ENCODE measurements around the gene ZNF93.
"Not testable (repeated sequence)": the region's sequence is repeated elsewhere in the genome, so short reads cannot be mapped to it uniquely, and the experiment has no call there.

Gene ZNF93

DNA sequence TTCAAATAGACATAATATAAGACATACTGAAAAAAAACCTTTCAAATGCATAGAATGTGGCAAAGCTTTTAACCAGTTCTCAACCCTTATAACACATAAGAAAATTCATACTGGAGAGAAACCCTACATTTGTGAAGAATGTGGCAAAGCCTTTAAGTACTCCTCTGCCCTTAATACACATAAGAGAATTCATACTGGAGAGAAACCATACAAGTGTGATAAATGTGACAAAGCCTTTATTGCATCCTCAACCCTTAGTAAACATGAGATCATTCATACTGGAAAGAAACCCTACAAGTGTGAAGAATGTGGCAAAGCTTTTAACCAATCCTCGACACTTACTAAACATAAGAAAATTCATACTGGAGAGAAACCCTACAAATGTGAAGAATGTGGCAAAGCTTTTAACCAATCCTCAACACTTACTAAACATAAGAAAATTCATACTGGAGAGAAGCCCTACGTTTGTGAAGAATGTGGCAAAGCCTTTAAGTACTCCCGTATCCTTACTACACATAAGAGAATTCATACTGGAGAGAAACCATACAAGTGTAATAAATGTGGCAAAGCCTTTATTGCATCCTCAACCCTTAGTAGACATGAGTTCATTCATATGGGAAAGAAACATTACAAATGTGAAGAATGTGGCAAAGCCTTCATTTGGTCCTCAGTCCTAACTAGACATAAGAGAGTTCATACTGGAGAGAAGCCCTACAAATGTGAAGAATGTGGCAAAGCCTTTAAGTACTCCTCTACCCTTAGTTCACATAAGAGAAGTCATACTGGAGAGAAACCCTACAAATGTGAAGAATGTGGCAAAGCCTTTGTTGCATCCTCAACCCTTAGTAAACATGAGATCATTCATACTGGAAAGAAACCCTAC, 32.9 kb downstream of the ZNF93 start:
- DNase-seq; POLR2A ChIA-PET; CTCF ChIA-PET; H3K27ac ChIP-seq (ENCODE audit: insufficient read depth in 1 of 2, low read depth in 1 of 2, low read length in 2 of 2, poor library complexity in 1 of 2, severe bottlenecking in 2 of 2); H3K4me1 ChIP-seq (ENCODE audit: control extremely low read depth in 1 of 4, control insufficient read depth in 4 of 4, insufficient read depth in 4 of 4, low read length in 3 of 4); H3K27me3 ChIP-seq (replicated peaks in 2 of 5; ENCODE audit: control insufficient read depth in 4 of 5, insufficient read depth in 5 of 5, low read length in 4 of 5): not testable (repeated sequence)
- 100% methylated on average over 1 of the region's 3 CpGs for WGBS (ENCODE audit: insufficient coverage)
- peaks cover 19 to 72% (median 42%) of the 10 kb centered on the region in 5 experiments for H3K9me3 ChIP-seq (ENCODE audit: control extremely low read depth in 1 of 5, control insufficient read depth in 4 of 5, insufficient read depth in 2 of 5, low read depth in 1 of 5, low read length in 4 of 5)
- peaks cover 7 to 51% (median 26%) of the 10 kb centered on the region in 4 experiments for H3K36me3 ChIP-seq (ENCODE audit: control insufficient read depth in 4 of 4, insufficient read depth in 4 of 4, low read length in 3 of 4)
- H3K4me3 ChIP-seq (ENCODE audit: control insufficient read depth in 1 of 7, extremely low read depth in 1 of 7, insufficient read depth in 4 of 7, low read depth in 2 of 7, low read length in 6 of 7): peak overlapping the region in 2 of 7 experiments; percentile 13 to 36

- ChIA-PET CTCF (no interaction called here), POLR2A (no interaction called here)
- no peaks in the 10 kb centered on the region for H3K27me3 ChIP-seq (replicated peaks in 2 of 5; ENCODE audit: control insufficient read depth in 4 of 5, insufficient read depth in 5 of 5, low read length in 4 of 5)
- WGBS (ENCODE audit: insufficient coverage): no CpG with 5 or more reads among the region's 2 CpGs
- no peak overlapping the region for H3K4me3 ChIP-seq (ENCODE audit: control insufficient read depth in 1 of 7, extremely low read depth in 1 of 7, insufficient read depth in 4 of 7, low read depth in 2 of 7, low read length in 6 of 7)
- H3K36me3 ChIP-seq (ENCODE audit: control insufficient read depth in 4 of 4, insufficient read depth in 4 of 4, low read length in 3 of 4): peaks cover 7 to 18% (median 15%) of the 10 kb centered on the region in 4 experiments
- DNase-seq: no peak
- H3K4me1 ChIP-seq (ENCODE audit: control extremely low read depth in 1 of 4, control insufficient read depth in 4 of 4, insufficient read depth in 4 of 4, low read length in 3 of 4): no peaks in the 10 kb centered on the region
- H3K9me3 ChIP-seq (ENCODE audit: control extremely low read depth in 1 of 5, control insufficient read depth in 4 of 5, insufficient read depth in 2 of 5, low read depth in 1 of 5, low read length in 4 of 5): peaks cover 17 to 67% (median 35%) of the 10 kb centered on the region in 5 experiments
- H3K27ac ChIP-seq (ENCODE audit: insufficient read depth in 1 of 2, low read depth in 1 of 2, low read length in 2 of 2, poor library complexity in 1 of 2, severe bottlenecking in 2 of 2): no peak overlapping the region
Observed at GRCh38 chr19:19937403-19937802, 36.7 kb downstream of the ZNF93 start.

- Histone ChIP-seq H3K9me3 (ENCODE audit: control extremely low read depth in 1 of 5, control insufficient read depth in 4 of 5, insufficient read depth in 2 of 5, low read depth in 1 of 5, low read length in 4 of 5) (peaks cover 12 to 57% (median 34%) of the 10 kb centered on the region in 5 experiments), H3K4me1 (ENCODE audit: control extremely low read depth in 1 of 4, control insufficient read depth in 4 of 4, insufficient read depth in 4 of 4, low read length in 3 of 4) (no peaks in the 10 kb centered on the region), H3K27ac (ENCODE audit: insufficient read depth in 1 of 2, low read depth in 1 of 2, low read length in 2 of 2, poor library complexity in 1 of 2, severe bottlenecking in 2 of 2) (no peak overlapping the region), H3K4me3 (ENCODE audit: control insufficient read depth in 1 of 7, extremely low read depth in 1 of 7, insufficient read depth in 4 of 7, low read depth in 2 of 7, low read length in 6 of 7) (no peak overlapping the region), H3K27me3 (replicated peaks in 2 of 5; ENCODE audit: control insufficient read depth in 4 of 5, insufficient read depth in 5 of 5, low read length in 4 of 5) (no peaks in the 10 kb centered on the region), H3K36me3 (ENCODE audit: control insufficient read depth in 4 of 4, insufficient read depth in 4 of 4, low read length in 3 of 4) (peaks cover 5 to 7% (median 7%) of the 10 kb centered on the region in 4 experiments)
- DNase-seq: no peak
- ChIA-PET CTCF (no interaction called here), POLR2A (no interaction called here)
- no CpG with 5 or more reads among the region's 2 CpGs for WGBS (ENCODE audit: insufficient coverage)
Observed at GRCh38 chr19:19938449-19938848, 37.7 kb downstream of the ZNF93 start.

DNA sequence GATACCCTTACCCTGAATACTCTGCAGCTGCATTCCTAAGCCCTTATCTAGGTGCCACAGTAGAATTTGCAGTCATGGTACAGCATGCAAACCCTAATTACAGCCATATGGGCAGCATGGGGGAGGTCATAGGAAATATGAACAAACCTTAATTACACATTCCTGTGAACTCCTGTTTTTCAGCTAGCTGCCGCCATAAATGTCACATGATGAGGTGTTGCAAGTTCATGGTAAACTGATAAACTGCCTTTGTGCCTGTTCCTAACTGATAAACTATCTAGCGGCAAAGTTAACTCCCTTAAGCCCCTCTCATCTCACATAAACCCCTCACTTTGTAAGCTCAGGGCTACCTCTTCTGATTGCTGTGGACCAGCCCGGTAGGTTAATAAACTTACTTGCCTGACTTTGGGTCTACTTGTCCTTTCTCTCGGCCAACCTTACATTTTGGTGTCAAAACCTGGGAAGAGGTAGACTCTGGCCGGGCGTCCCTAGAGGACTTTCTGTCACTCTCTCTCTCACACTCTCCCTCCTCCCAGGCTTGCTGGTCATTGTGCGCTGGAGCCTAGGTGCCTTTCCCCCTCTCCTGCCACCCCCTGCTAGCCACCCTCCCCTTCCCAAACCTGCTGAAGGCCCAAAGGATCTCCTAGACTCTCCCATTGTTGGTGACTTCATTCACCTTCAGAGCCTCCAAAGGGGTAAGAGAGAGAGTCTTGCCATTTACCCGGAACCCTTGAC, 43.3 kb downstream of the ZNF93 start:
- H3K36me3 ChIP-seq (ENCODE audit: control insufficient read depth in 4 of 4, insufficient read depth in 4 of 4, low read length in 3 of 4): no peaks in the 10 kb centered on the region
- WGBS (ENCODE audit: insufficient coverage): 78% methylated on average over 7 of the region's 8 CpGs
- H3K9me3 ChIP-seq (ENCODE audit: control extremely low read depth in 1 of 5, control insufficient read depth in 4 of 5, insufficient read depth in 2 of 5, low read depth in 1 of 5, low read length in 4 of 5): peaks cover 1 to 46% (median 27%) of the 10 kb centered on the region in 5 experiments
- POLR2A ChIA-PET: interaction anchor here (0.9 kb wide), 1 partner anchor 40 kb away, joined by 6 read pairs; no protein-coding TSS in a partner anchor
- no peak overlapping the region for H3K4me3 ChIP-seq (ENCODE audit: control insufficient read depth in 1 of 7, extremely low read depth in 1 of 7, insufficient read depth in 4 of 7, low read depth in 2 of 7, low read length in 6 of 7)
- no peak for DNase-seq
- no peaks in the 10 kb centered on the region for H3K4me1 ChIP-seq (ENCODE audit: control extremely low read depth in 1 of 4, control insufficient read depth in 4 of 4, insufficient read depth in 4 of 4, low read length in 3 of 4)
- H3K27me3 ChIP-seq (replicated peaks in 2 of 5; ENCODE audit: control insufficient read depth in 4 of 5, insufficient read depth in 5 of 5, low read length in 4 of 5): peaks cover 0 to 2% (median 0%) of the 10 kb centered on the region in 5 experiments
- CTCF ChIA-PET: no interaction called here
- no peak overlapping the region for H3K27ac ChIP-seq (ENCODE audit: insufficient read depth in 1 of 2, low read depth in 1 of 2, low read length in 2 of 2, poor library complexity in 1 of 2, severe bottlenecking in 2 of 2)

DNA sequence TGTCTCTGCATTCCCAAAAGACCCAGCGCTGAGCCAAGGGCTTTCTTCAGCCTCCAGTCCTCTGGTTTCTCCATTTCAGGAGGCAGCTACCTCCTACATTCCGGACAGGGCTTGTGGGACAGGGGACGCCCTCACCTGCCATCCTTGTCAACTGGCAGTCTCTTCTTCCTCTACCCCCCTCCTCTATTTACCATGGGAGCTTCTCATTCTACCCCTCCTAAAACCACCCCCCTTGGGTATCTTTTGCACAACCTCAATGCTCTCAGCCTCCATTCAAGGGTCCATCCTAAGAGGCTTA, 43.8 kb downstream of the ZNF93 start:
- H3K27me3 ChIP-seq (replicated peaks in 2 of 5; ENCODE audit: control insufficient read depth in 4 of 5, insufficient read depth in 5 of 5, low read length in 4 of 5): peaks cover 0 to 2% (median 0%) of the 10 kb centered on the region in 5 experiments
- CTCF ChIA-PET: no interaction called here
- POLR2A ChIA-PET: no interaction called here
- peaks cover 1 to 45% (median 30%) of the 10 kb centered on the region in 5 experiments for H3K9me3 ChIP-seq (ENCODE audit: control extremely low read depth in 1 of 5, control insufficient read depth in 4 of 5, insufficient read depth in 2 of 5, low read depth in 1 of 5, low read length in 4 of 5)
- H3K27ac ChIP-seq (ENCODE audit: insufficient read depth in 1 of 2, low read depth in 1 of 2, low read length in 2 of 2, poor library complexity in 1 of 2, severe bottlenecking in 2 of 2): no peak overlapping the region
- H3K4me1 ChIP-seq (ENCODE audit: control extremely low read depth in 1 of 4, control insufficient read depth in 4 of 4, insufficient read depth in 4 of 4, low read length in 3 of 4): no peaks in the 10 kb centered on the region
- H3K4me3 ChIP-seq (ENCODE audit: control insufficient read depth in 1 of 7, extremely low read depth in 1 of 7, insufficient read depth in 4 of 7, low read depth in 2 of 7, low read length in 6 of 7): no peak overlapping the region
- DNase-seq: no peak
- H3K36me3 ChIP-seq (ENCODE audit: control insufficient read depth in 4 of 4, insufficient read depth in 4 of 4, low read length in 3 of 4): no peaks in the 10 kb centered on the region
- 100% methylated on average over 2 of the region's 3 CpGs for WGBS (ENCODE audit: insufficient coverage)

DNA sequence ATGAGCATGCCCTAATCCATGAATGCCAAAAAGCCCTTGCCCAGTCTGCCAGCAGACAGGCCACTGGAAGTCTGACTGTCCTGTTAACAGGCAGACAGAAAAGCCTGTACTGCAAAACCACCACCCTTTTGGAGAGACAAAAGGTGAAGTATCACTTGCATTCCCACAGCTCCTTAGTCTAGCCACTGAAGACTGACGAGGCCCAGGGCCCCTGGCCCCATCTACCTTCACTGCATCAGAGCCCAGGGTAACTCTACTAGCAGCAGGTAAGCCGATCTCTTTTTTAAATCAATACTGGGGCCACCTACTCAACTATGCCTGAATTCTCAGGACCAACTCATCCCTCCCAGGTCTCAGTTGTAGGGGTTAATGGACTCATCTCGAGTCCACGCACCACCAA, 45.5 kb downstream of the ZNF93 start:
- H3K4me1 ChIP-seq (ENCODE audit: control extremely low read depth in 1 of 4, control insufficient read depth in 4 of 4, insufficient read depth in 4 of 4, low read length in 3 of 4): no peaks in the 10 kb centered on the region
- no peak for DNase-seq
- no peaks in the 10 kb centered on the region for H3K36me3 ChIP-seq (ENCODE audit: control insufficient read depth in 4 of 4, insufficient read depth in 4 of 4, low read length in 3 of 4)
- WGBS (ENCODE audit: insufficient coverage): 100% methylated on average over 3 of the region's 4 CpGs
- peaks cover 0 to 42% (median 27%) of the 10 kb centered on the region in 5 experiments for H3K9me3 ChIP-seq (ENCODE audit: control extremely low read depth in 1 of 5, control insufficient read depth in 4 of 5, insufficient read depth in 2 of 5, low read depth in 1 of 5, low read length in 4 of 5)
- no peak overlapping the region for H3K27ac ChIP-seq (ENCODE audit: insufficient read depth in 1 of 2, low read depth in 1 of 2, low read length in 2 of 2, poor library complexity in 1 of 2, severe bottlenecking in 2 of 2)
- ChIA-PET CTCF (no interaction called here), POLR2A (no interaction called here)
- H3K4me3 ChIP-seq (ENCODE audit: control insufficient read depth in 1 of 7, extremely low read depth in 1 of 7, insufficient read depth in 4 of 7, low read depth in 2 of 7, low read length in 6 of 7): no peak overlapping the region
- H3K27me3 ChIP-seq (replicated peaks in 2 of 5; ENCODE audit: control insufficient read depth in 4 of 5, insufficient read depth in 5 of 5, low read length in 4 of 5): peaks cover 0 to 2% (median 0%) of the 10 kb centered on the region in 5 experiments

- WGBS (ENCODE audit: insufficient coverage): 80% methylated on average over 5 of the region's 5 CpGs
- POLR2A ChIA-PET: no interaction called here
Observed at GRCh38 chr19:19948800-19949199, 48.1 kb downstream of the ZNF93 start.

More at GRCh38 chr19:19948800-19949199, 48.1 kb downstream of the ZNF93 start:
- CTCF ChIA-PET: no interaction called here
- Histone ChIP-seq H3K4me3 (ENCODE audit: control insufficient read depth in 1 of 7, extremely low read depth in 1 of 7, insufficient read depth in 4 of 7, low read depth in 2 of 7, low read length in 6 of 7) (no peak overlapping the region), H3K4me1 (ENCODE audit: control extremely low read depth in 1 of 4, control insufficient read depth in 4 of 4, insufficient read depth in 4 of 4, low read length in 3 of 4) (no peaks in the 10 kb centered on the region), H3K9me3 (ENCODE audit: control extremely low read depth in 1 of 5, control insufficient read depth in 4 of 5, insufficient read depth in 2 of 5, low read depth in 1 of 5, low read length in 4 of 5) (peaks cover 0 to 35% (median 25%) of the 10 kb centered on the region in 5 experiments), H3K27me3 (replicated peaks in 2 of 5; ENCODE audit: control insufficient read depth in 4 of 5, insufficient read depth in 5 of 5, low read length in 4 of 5) (peaks cover 0 to 2% (median 0%) of the 10 kb centered on the region in 5 experiments), H3K27ac (ENCODE audit: insufficient read depth in 1 of 2, low read depth in 1 of 2, low read length in 2 of 2, poor library complexity in 1 of 2, severe bottlenecking in 2 of 2) (no peak overlapping the region), H3K36me3 (ENCODE audit: control insufficient read depth in 4 of 4, insufficient read depth in 4 of 4, low read length in 3 of 4) (no peaks in the 10 kb centered on the region)
- no peak for DNase-seq
